Neural cell (in vitro differentiated cells): ENCODE results near the gene ZMIZ2. TPM values are rescaled to one million over a fixed set of nuclear protein-coding genes. Genes with fewer than 3 reads are reported as not detected.

Experiments
- H2AFZ ChIP-seq: fragments of 200-600, 300-800 bp; sonication (generic), shearing (Covaris generic); 2 replicates; pipeline ENCODE4 v1.6.0; 2014; ENCODE audit warnings: low read depth, mild to moderate bottlenecking, antibody characterized with exemption, low read length, moderate library complexity
- H3F3A ChIP-seq: fragments of 200-600 bp; shearing (Covaris generic); 2 replicates; pipeline ENCODE4 v1.6.1; 2016; ENCODE audit warnings: mild to moderate bottlenecking, moderate library complexity, mixed read lengths, antibody characterized with exemption, low read length; ENCODE audit not compliant: insufficient read depth, poor library complexity, severe bottlenecking
- H3K27ac ChIP-seq: fragments of 200-600, 300-800 bp; sonication (generic), shearing (Covaris generic); 2 replicates; pipeline ENCODE4 v1.5.1; 2014; ENCODE audit warnings: mild to moderate bottlenecking, low read length, moderate library complexity
- H3K27me3 ChIP-seq: fragments of 300-800, 200-600 bp; sonication (generic), shearing (Covaris generic); 2 replicates; pipeline ENCODE4 v1.6.0; 2014; ENCODE audit warnings: mild to moderate bottlenecking, low read depth, low read length, moderate library complexity; ENCODE audit not compliant: insufficient read depth
- H3K36me3 ChIP-seq: fragments of 300-800, 200-600 bp; sonication (generic), shearing (Covaris generic); 2 replicates; pipeline ENCODE4 v1.5.1; 2014; ENCODE audit warnings: mild to moderate bottlenecking, antibody characterized with exemption, low read length, moderate library complexity; ENCODE audit not compliant: insufficient read depth
- H3K4me2 ChIP-seq: fragments of 300-800, 200-600 bp; sonication (generic), shearing (Covaris generic); 2 replicates; pipeline ENCODE4 v1.6.0; 2014; ENCODE audit warnings: mild to moderate bottlenecking, low read length
- H3K4me3 ChIP-seq: fragments of 300-800, 200-600 bp; sonication (generic), shearing (Covaris generic); 2 replicates; pipeline ENCODE4 v1.5.1; 2014; ENCODE audit warnings: mild to moderate bottlenecking, low read length, moderate library complexity
- H3K79me2 ChIP-seq: fragments of 200-600 bp; shearing (Covaris generic); replicated peaks from 2 replicates; pipeline ENCODE4 v1.6.0; 2014; ENCODE audit warnings: mild to moderate bottlenecking, low read length, moderate library complexity; ENCODE audit not compliant: insufficient read depth
- H3K9ac ChIP-seq: fragments of 300-800, 200-600 bp; sonication (generic), shearing (Covaris generic); 2 replicates; pipeline ENCODE4 v1.6.1; 2016; ENCODE audit warnings: mild to moderate bottlenecking, low read length, mixed read lengths
- H3K9me2 ChIP-seq: fragments of 200-600 bp; shearing (Covaris generic); 2 replicates; pipeline ENCODE4 v1.6.1; 2016; ENCODE audit warnings: mild to moderate bottlenecking, low read length, mixed read lengths; ENCODE audit not compliant: insufficient read depth
- H3K9me3 ChIP-seq: fragments of 200-600, 300-800 bp; sonication (generic), shearing (Covaris generic); 2 replicates; pipeline ENCODE4 v1.6.1; 2016; ENCODE audit warnings: mild to moderate bottlenecking, mixed run types, low read length, moderate library complexity, mixed read lengths
- H4K20me1 ChIP-seq: fragments of 200-600 bp; shearing (Covaris generic); 2 replicates; pipeline ENCODE4 v1.6.1; 2016; ENCODE audit warnings: mild to moderate bottlenecking, mixed run types; ENCODE audit not compliant: insufficient read depth
- CTCF ChIP-seq: fragments of 450-650 bp; IDR thresholded peaks from 2 replicates; pipeline ENCODE4 v1.5.1; 2014; ENCODE audit warnings: antibody characterized with exemption, mild to moderate bottlenecking, moderate library complexity; ENCODE audit not compliant: poor library complexity, severe bottlenecking
- EP300 ChIP-seq: fragments of 450-650 bp; conservative IDR thresholded peaks from 2 replicates; pipeline ENCODE4 v1.6.1; 2014; ENCODE audit warnings: antibody characterized with exemption, mild to moderate bottlenecking, moderate library complexity; ENCODE audit not compliant: poor library complexity, severe bottlenecking
- EZH2 ChIP-seq: fragments of 200-600, 300-800 bp; shearing (Covaris generic), sonication (generic); IDR thresholded peaks from 2 replicates; pipeline ENCODE4 v1.6.1; 2014; ENCODE audit warnings: antibody characterized with exemption, low read length, borderline replicate concordance, mild to moderate bottlenecking; ENCODE audit not compliant: insufficient read depth, poor library complexity, severe bottlenecking
- MXI1 ChIP-seq: fragments of 450-650 bp; conservative IDR thresholded peaks from 2 replicates; pipeline ENCODE4 v1.6.1; 2014; ENCODE audit warnings: antibody characterized with exemption, mild to moderate bottlenecking; ENCODE audit not compliant: poor library complexity, severe bottlenecking
- POLR2AphosphoS5 ChIP-seq: IDR thresholded peaks from 2 replicates; pipeline ENCODE4 v1.6.1; 2012
- RAD21 ChIP-seq: fragments of 450-650 bp; conservative IDR thresholded peaks from 2 replicates; pipeline ENCODE4 v1.6.1; 2014; ENCODE audit warnings: antibody characterized with exemption, mild to moderate bottlenecking, moderate library complexity
- REST ChIP-seq: IDR thresholded peaks from 2 replicates; pipeline ENCODE4 v1.6.1; 2012; ENCODE audit warnings: borderline replicate concordance
- SMC3 ChIP-seq: fragments of 450-650 bp; conservative IDR thresholded peaks from 2 replicates; pipeline ENCODE4 v1.6.1; 2014; ENCODE audit warnings: antibody characterized with exemption, mild to moderate bottlenecking, moderate library complexity; ENCODE audit not compliant: poor library complexity
- TAF1 ChIP-seq: IDR thresholded peaks from 2 replicates; pipeline ENCODE4 v1.6.1; 2012; ENCODE audit warnings: low read depth
- polyA plus RNA-seq: library from polyadenylated mRNA; depleted of rRNA; stranded (reverse); fragments of >200 nt; gene quantifications from 2 replicates; pipeline ENCODE4 v1.2.3, GENCODE V29; 2014

ZMIZ2 gene
- polyA plus RNA-seq, 1 donor from 2014 or later, result 18.3 TPM

- Histone ChIP-seq H3K27me3 (no peaks in the 10 kb centered on the region), H3K9me3 (no peaks in the 10 kb centered on the region), H3K36me3 (peaks cover 8% of the 10 kb centered on the region), H3K9me2 (no peaks in the 10 kb centered on the region), H3K79me2 (peaks cover 31% of the 10 kb centered on the region), H3K4me3 (peak overlapping the region; percentile 83), H3F3A (no peaks in the 10 kb centered on the region), H3K4me2 (no peak overlapping the region), H3K9ac (no peak overlapping the region), H3K27ac (no peak overlapping the region), H2AFZ (no peak overlapping the region), H4K20me1 (peaks cover 11% of the 10 kb centered on the region)
- TF ChIP-seq SMC3, result no peak
- TF ChIP-seq CTCF, result no peak
- TF ChIP-seq EZH2, result no peak
- no peak for TF ChIP-seq MXI1
- no peak for TF ChIP-seq TAF1
- no peak for TF ChIP-seq REST
- no peak for TF ChIP-seq RAD21
- no peak for TF ChIP-seq POLR2AphosphoS5
- TF ChIP-seq EP300, result no peak
Measured at GRCh38 chr7:44799939-44800338, 51.3 kb downstream of the ZMIZ2 start.

GRCh38 chr7:44801890-44802289, 53.2 kb downstream of the ZMIZ2 start:
- no peaks in the 10 kb centered on the region for H3K9me3 ChIP-seq
- no peak overlapping the region for H2AFZ ChIP-seq
- H3K4me3 ChIP-seq, result no peak overlapping the region
- no peaks in the 10 kb centered on the region for H3K27me3 ChIP-seq
- peaks cover 31% of the 10 kb centered on the region for H3K79me2 ChIP-seq
- H4K20me1 ChIP-seq, result peaks cover 11% of the 10 kb centered on the region
- no peak overlapping the region for H3K4me2 ChIP-seq
- no peak overlapping the region for H3K9ac ChIP-seq
- TF ChIP-seq EZH2 (no peak), TAF1 (no peak), POLR2AphosphoS5 (no peak), MXI1 (no peak), CTCF (no peak), SMC3 (no peak), EP300 (no peak), REST (no peak), RAD21 (no peak)
- peaks cover 8% of the 10 kb centered on the region for H3K36me3 ChIP-seq
- no peaks in the 10 kb centered on the region for H3K9me2 ChIP-seq
- H3K27ac ChIP-seq, result no peak overlapping the region
- no peaks in the 10 kb centered on the region for H3F3A ChIP-seq
